Sciatic nerve (tissue), 2 donors: ENCODE data around the gene NUP37. TPM values are rescaled to one million over a fixed set of nuclear protein-coding genes. Genes with fewer than 3 reads are reported as not detected.
"Not testable (repeated sequence)": the region's sequence is repeated elsewhere in the genome, so short reads cannot be mapped to it uniquely, and the experiment has no call there.

Experiments
- ATAC-seq: fragments of 200-7000 bp; cut with Tn5 transposase; one replicate; pipeline ENCODE4 v1.9.1; 2020; ENCODE audit warnings: mild to moderate bottlenecking, moderate library complexity
- DNase-seq: peaks from one replicate; pipeline ENCODE4 v3.0.0-alpha.2; 2020; ENCODE audit warnings: low spot score
- intact Hi-C: fragments of 100-400 bp; cut with DNase I; formaldehyde crosslinking; loops from one replicate; pipeline ENCODE4 v1.14.2; 2022
- total RNA-seq: library from RNA; stranded (reverse); fragmentation: NEBNext Ultra II Directional; extraction: Animal tissue kit (Norgen Biotek cat#: 25700); gene quantifications from one replicate; pipeline ENCODE4 v1.2.1, GENCODE V29; 2021
- donor health status: DM: no; HTN: no; CAD: no.
- donor health status: DM: no; HTN: no; CAD: no.

Gene NUP37, protein sequence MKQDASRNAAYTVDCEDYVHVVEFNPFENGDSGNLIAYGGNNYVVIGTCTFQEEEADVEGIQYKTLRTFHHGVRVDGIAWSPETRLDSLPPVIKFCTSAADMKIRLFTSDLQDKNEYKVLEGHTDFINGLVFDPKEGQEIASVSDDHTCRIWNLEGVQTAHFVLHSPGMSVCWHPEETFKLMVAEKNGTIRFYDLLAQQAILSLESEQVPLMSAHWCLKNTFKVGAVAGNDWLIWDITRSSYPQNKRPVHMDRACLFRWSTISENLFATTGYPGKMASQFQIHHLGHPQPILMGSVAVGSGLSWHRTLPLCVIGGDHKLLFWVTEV
- total RNA-seq: 18.9 TPM

DNA sequence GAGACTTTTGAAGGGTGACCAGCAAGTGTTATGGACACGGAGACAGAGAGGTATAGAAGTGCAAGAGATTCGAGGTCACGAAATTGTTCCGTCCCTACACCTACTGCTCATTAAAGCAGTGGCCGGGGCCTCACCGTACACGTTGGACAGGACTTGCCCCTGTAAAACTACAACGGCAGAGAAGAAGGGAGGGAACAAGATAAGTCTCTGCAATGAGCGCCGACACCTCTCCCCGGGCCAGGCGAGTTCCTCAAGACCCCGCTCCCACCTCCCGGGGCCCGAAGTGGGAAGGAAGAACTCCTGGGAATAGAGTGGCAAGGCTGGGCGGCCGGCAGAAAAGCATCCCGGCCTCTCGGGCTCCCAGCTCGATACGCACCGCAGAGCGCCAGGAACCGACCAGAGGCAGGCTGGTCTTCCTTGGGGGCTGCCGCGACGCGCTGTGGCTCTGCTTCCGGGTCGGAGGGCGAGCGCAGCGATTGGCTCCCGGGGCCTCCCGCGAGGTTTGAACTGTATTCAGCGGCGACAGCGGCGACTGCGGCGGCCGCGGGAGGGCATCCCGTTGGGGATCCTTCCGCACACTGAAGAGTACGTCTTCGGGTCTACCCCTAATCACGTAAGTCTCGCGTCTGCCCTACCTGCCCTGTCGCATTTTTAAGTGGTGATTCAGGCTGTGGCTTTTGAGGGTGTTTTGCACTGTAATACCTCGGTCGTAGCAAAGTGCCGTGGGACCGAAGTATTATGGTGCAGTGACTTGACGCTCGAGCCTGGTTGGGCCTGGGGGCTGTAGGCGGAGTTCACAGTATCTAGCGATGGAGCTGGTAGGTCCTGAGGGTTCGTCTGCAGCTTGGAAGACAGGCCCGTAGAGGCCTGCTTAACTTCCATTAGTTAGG, at the start of gene NUP37, which contains the start of gene PARPBP:
NUP37 (minus strand) TSS at position 441 of the 890 bp plus-strand sequence. CDS start 1,596 bp downstream, outside the sequence.
PARPBP (plus strand) TSS at position 510 of the 890 bp plus-strand sequence. CDS start 3,706 bp downstream, outside the sequence.
- ATAC-seq (peak; percentile 100), DNase-seq (peak; percentile 93)
- intact Hi-C loops: no loop called here

DNA sequence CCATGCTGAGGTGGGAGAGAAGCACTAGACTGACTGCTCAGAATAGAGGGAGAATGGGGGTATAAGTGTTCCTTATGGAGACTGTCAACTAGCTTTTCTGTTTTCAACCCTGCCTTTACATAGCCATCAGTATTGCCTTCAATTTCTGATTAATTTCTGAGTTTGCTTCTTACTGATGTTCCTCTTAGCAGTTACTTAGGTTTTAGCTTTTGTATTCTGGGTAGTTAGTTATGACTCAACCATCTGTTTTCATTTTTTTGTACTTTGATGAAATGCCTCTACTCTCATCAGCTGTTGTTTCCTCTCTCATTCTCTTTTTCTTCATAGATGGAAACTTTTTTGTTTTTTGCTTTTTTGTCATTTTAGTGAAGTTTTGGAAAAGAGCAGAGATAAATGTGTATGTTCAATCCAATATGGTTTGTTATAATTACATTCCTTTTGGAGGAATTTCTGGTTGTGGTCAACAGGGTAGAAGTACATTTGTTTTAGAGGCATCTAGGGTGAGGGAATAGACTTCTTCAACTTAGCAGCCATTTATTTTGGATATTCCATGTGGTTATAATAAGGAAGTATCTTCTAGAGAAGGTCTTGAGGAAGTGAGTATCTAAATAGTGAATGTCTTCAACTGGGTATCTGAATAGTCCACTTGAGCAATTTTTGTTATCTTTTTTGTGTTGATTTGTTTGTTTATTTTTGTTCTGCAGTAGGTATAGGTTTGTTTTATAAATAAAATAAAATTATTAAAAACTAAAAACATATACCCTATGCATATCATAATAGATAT, 48.1 kb upstream of the NUP37 start:
- no peak for ATAC-seq
- intact Hi-C loops: no loop called here
- DNase-seq: no peak

DNA sequence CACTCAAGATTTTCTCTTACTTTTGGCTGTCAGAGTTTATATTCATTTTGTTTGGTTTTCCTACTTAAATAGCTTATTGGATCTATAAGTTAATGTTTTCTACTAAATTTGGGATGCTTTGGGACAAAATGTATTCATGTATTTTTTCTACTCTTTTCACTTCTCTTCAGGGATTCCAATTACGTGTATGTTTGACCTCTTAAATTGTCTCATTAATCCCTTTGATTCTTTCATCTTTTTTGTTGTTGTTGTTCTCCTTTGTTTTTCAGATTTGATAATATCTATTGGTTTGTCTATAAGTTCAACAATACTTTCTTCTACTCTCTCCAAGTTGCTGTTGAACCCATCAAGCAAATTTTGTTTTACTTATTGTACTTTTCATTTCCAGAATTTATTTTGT, 43.5 kb upstream of the NUP37 start:
- intact Hi-C loops: no loop called here
- no peak for DNase-seq
- ATAC-seq: no peak

DNA sequence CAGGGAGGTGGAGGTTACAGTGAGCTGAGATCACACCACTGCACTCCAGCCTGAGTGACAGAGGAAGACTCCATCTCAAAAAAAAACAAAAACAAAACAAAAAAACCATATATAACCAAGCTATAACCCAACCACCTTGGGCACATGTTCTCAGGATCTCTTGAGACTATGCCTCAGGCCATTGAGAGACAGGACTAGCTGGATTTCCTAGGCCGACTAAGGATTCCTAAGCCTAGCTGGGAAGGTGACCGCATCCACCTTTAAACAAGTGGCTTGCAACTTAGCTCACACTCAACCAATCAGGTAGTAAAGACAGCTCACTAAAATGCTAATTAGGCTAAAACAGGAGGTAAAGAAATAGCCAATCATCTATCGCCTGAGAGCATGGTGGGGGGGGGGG, 35.3 kb upstream of the NUP37 start:
- DNase-seq, ATAC-seq, intact Hi-C loops: not testable (repeated sequence)

DNA sequence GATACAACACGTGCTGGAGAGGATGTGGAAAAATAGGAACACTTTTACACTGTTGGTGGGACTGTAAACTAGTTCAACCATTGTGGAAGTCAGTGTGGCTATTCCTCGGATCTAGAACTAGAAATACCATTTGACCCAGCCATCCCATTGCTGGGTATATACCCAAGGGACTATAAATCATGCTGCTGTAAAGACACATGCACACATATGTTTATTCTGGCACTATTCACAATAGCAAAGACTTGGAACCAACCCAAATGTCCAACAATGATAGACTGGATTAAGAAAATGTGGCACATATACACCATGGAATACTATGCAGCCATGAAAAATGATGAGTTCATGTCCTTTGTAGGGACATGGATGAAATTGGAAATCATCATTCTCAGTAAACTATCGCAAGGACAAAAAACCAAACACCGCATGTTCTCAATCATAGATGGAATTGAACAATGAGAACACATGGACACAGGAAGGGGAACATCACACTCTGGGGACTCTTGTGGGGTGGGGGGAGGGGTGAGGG, 27.2 kb upstream of the NUP37 start:
- DNase-seq, ATAC-seq, intact Hi-C loops: not testable (repeated sequence)

DNA sequence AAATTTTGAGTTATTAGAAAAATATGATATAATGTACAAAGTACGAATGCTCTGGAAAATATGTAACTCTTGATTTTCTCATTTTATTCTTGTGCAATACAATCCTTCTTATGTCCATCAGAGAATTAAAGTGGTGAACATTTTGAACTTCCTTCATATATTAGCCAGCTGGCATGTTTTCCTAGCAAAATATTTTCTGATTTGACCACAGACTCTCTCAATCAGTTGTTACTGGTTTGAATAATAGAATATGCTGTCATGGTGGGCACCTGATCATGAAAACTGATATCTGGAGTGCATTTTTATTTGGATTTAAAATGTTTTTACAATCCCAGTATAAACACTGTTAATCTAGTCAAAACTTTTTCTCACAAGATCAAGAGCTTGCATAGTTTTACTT, 24.3 kb upstream of the NUP37 start:
- ATAC-seq: no peak
- intact Hi-C loops: no loop called here
- no peak for DNase-seq

DNA sequence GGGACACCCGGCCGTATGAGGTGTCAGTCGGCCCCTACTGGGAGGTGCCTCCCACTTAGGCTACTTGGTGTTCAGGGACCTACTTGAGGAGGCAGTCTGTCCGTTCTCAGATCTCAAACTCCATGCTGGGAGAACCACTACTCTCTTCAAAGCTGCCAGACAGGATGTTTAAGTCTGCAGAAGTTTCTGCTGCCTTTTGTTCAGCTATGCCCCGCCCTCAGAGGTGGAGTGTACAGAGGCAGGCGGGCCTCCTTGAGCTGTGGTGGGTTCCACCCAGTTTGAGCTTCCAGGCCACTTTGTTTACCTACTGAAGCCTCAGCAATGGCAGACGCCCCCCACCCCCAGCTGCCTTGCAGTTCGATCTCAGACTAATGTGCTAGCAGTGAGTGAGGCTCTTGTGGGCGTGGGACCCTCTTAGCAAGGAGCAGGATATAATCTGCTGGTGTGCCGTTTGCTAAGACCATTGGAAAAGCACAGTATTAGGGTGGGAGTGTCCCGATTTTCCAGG, 23.0 kb upstream of the NUP37 start:
- DNase-seq, ATAC-seq, intact Hi-C loops: not testable (repeated sequence)

DNA sequence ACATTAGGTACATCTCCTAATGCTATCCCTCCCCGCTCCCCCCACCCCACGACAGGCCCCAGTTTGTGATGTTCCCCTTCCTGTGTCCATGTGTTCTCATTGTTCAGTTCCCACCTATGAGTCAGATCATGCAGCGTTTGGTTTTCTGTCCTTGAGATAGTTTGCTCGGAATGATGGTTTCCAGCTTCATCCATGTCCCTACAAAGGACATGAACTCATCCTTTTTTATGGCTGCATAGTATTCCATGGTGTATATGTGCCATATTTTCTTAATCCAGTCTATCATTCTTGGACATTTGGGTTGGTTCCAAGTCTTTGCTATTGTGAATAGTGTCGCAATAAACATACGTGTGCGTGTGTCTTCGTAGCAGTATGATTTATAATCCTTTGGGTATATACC, 17.7 kb upstream of the NUP37 start:
- ATAC-seq, intact Hi-C loops, DNase-seq: not testable (repeated sequence)

DNA sequence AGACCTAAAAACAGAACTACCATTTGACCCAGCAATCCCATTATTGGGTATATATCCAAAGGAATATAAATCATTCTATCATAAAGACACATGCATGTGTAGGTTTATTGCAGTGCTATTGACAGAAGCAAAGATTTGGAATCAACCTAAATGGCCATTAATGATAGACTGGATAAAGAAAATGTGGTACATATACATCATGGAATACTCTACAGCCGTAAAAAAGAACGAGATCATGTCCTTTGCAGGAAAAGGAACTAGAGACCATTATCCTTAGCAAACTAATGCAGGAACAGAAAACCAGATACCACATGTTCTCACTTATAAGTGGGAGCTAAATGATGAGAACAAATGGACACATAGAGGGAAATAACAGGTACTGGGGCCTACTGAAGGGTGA, 11.5 kb upstream of the NUP37 start:
- intact Hi-C loops: not testable (repeated sequence)

DNA sequence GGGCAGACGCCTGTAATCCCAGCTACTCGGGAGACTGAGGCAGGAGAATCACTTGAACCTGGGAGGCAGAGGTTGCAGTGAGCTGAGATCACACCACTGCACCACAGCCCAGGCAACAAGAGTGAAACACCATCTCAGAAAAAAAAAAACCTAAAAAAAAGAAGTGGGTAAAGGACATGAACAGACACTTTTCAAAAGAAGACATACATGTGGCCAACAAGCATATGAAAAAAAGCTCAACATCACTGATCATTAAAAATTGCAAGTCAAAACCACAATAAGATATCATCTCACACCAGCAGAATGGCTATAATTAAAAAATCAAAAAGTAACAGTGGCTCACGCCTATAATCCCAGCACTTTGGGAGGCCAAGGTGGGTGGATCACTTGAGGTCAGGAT, 10.8 kb upstream of the NUP37 start:
- ATAC-seq, intact Hi-C loops, DNase-seq: not testable (repeated sequence)

More for the DNA sequence above, 11.5 kb upstream of the NUP37 start:
- ATAC-seq, DNase-seq: not testable (repeated sequence)

DNA sequence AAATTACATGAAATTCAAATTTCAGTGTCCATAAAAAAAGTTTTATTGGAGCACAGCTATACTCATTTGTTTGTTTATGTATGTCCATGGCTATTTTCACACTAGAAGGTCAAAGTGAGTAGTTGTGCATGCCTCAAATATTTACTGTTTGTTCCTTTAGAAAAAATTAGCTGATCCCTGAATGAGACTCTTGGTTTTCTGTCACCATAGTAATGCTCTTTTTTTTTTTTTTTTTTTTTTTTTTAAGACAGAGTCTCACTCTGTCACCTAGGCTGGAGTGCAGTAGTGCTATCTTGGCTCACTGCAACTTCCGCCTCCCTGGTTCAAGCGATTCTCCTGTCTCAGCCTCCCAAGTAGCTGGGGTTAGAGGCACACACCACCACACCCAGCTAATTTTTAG, 1.4 kb upstream of the NUP37 start:
- intact Hi-C loops, DNase-seq, ATAC-seq: not testable (repeated sequence)

DNA sequence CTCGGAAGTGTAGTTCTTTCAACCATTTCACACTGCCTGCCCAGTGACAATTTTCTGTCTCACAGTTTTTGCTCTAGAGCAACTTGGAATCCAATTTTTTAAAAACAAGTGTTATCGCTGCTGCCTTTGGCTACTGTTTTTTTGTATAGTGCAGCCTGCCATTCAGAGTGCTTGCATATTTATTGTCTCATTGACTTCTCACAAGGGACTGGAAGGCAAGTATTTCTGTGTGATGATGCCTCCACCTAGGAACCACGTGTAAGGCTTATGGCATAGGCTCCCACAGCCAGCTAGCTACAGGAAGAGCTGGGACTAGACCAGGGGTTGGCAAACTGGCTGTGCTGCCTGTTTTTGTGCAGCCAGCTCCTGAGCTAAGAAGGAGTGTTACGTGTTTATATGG, 972 bp upstream of the NUP37 start:
- ATAC-seq: no peak
- intact Hi-C loops: no loop called here
- DNase-seq: no peak

DNA sequence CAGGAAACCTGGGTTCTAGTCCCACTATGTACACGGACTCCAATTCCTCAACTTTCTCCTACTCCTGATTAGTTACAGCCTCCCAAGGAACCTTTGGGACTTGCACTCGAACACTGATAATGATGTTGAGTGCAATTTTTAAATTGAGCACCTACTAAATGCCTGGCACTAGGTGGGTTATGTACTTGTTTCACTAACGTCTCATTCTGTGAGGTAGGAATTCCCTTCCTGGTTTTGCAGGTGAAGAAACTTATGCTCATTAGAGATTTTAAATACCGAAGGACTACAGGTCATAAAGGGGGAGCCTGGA, 605 bp upstream of the NUP37 start:
- DNase-seq: no peak
- intact Hi-C loops: no loop called here
- no peak for ATAC-seq

DNA sequence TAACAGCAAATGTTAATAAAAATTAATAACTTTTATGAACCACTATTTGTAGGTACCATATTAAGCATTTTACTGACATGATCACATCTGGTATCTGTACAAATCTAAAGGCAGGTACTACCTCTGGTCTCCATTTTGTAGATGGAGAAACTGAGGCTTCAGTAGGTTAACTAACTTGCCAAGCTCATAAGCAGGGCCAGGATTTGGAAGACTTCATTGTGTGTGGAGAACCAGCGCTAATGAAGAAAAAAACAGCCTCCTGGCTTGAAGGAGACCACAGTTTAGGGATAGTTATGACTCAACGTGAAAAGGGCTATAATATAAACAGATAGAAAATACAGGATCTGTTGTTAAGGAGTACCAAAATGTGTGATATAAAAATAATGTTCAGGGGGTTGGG, 1.0 kb downstream of the NUP37 start:
- intact Hi-C loops: no loop called here
- DNase-seq (no peak), ATAC-seq (no peak)

DNA sequence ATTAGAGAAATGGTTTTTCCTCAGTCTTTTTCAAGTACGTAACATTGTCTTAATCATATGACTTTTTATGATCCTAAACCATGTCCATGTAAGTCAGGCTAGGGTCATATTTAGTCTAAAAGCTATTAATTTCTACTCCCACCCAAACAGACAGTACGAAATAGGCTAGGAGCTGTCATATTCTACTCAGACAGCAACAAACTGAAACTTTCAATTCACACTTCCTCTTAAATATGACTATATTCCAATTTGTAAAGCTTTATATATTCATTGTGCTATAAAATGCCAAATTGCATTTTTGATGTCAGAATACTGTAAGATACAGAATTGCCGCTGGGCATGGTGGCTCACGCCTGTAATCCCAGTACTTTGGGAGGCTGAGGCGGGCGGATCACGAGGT, 3.5 kb downstream of the NUP37 start:
- intact Hi-C loops: no loop called here
- ATAC-seq (no peak), DNase-seq (no peak)

DNA sequence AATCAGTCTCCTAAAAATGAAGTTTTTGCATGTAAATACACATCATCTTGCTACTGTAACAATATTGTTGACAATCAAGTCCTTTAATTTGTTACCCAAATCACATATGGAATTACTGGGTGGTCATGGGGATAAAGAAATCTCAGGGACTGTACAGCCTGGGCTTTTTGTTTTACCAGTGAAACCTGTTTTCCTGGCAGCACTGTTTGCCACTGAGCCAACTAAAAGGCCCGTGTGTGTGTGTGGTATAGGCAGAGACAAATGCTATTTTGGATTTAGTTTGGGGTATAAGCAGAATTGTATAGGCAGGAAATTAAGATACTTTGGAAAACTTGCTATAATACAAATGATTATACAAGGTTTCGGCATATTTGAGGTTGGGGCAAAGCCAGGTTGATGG, 5.7 kb downstream of the NUP37 start:
- DNase-seq (no peak), ATAC-seq (no peak)
- intact Hi-C loops: no loop called here

DNA sequence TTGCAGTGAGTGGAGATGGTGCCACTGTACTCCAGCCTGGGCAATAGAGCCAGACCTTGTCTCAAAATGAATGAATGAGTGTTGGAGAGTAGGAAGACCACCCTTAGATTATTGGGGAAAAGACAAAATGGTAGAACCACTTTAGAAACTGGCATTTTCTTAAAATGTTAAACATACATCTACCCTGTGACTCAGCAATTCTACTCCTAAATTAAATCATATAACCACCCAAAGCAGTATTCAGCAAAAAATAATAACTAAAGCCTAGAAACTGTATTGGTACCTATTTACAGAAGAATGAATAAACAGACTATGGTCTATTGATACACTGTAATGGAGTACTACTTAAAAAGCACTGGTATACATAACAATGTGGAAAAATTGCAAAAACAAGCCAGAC, 9.1 kb downstream of the NUP37 start:
- intact Hi-C loops: no loop called here
- no peak for DNase-seq
- ATAC-seq: no peak

DNA sequence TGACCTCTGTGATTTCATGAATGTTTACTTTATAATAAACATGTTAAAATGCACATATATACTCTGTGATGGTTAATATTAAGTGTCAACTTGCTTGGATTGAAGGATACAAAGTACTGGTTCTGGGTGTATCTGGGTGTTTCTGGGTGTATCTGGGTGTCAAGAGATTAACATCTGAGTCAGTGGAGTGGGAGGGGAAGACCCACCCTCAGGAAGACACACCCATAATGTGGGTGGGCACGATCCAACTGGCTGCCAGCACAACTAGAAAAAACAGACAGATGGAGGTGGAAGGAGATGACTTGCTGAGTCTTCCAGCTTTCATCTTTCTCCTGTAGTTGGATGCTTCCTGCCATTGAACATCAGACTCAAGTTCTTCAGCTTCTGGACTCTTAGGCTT, 11.9 kb downstream of the NUP37 start:
- DNase-seq: no peak
- ATAC-seq: no peak
- intact Hi-C loops: no loop called here

DNA sequence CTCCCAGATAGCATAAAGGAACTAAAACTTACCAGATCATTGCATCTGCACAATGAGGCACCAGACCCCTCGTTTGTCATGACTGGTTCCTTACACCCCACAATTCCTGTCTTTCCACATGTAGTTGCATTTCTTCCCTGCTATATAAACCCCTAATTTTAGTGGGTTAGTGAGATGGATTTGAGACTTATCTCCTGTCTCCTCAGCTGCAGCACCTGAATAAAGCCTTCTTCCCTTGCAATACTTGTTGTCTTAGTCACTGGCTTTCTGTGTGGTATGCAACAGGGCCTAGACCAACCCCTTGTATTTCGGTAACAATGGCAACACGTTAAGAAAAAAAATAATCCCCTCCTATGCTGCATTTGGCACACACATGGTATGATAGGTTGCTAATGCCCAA, 13.0 kb downstream of the NUP37 start:
- DNase-seq: no peak
- no peak for ATAC-seq
- intact Hi-C loops: no loop called here
